PC-9 (cell line): ENCODE measurements around the gene C17orf113. TPM values are rescaled to one million over a fixed set of nuclear protein-coding genes. Genes with fewer than 3 reads are reported as not detected.

Source experiments
- BruUV-seq: library from RNA; stranded (reverse); fragments of 400-500 nt; replicated peaks from 2 replicates; lab custom pipeline; 2021; lab: Mats Ljungman, UMichigan
- CTCF ChIA-PET: fragments of 300-600 bp; sonication (Branson Sonifier 250); formaldehyde crosslinking; loops from one replicate; lab custom pipeline; 2022; ENCODE audit warnings: antibody characterized with exemption; lab: Charles Lee
- POLR2A ChIA-PET: fragments of 300-600 bp; sonication (Branson Sonifier 250); formaldehyde crosslinking; loops from one replicate; lab custom pipeline; 2022; ENCODE audit warnings: antibody characterized with exemption; ENCODE audit not compliant: unreplicated experiment; lab: Charles Lee
- DNase-seq, 2 experiments: peaks; one replicate each; pipeline versions ENCODE4 v3.0.0 to v3.0.0-alpha.2; 2015 to 2022; ENCODE audit warnings: mixed read lengths in 1 of 2
- H2AFZ ChIP-seq: fragments of 200-600 bp; sonication (generic); 2 replicates; pipeline ENCODE4 v1.8.1; 2017; ENCODE audit warnings: antibody characterized with exemption
- H3F3A ChIP-seq: fragments of 200-600 bp; sonication (generic); 2 replicates; pipeline ENCODE4 v1.8.1; 2017; ENCODE audit warnings: antibody characterized with exemption, mild to moderate bottlenecking, low read depth; ENCODE audit not compliant: insufficient read depth
- H3K27ac ChIP-seq: fragments of 200-600 bp; sonication (generic); 2 replicates; pipeline ENCODE4 v1.6.1; 2016; ENCODE audit warnings: mixed run types
- H3K27me3 ChIP-seq: fragments of 200-600 bp; sonication (generic); 2 replicates; pipeline ENCODE4 v1.6.1; 2016; ENCODE audit warnings: low read depth, mixed run types; ENCODE audit not compliant: insufficient read depth
- H3K36me3 ChIP-seq: fragments of 200-600 bp; sonication (generic); 2 replicates; pipeline ENCODE4 v1.6.1; 2016; ENCODE audit warnings: low read depth, mixed run types
- H3K4me1 ChIP-seq: fragments of 200-600 bp; sonication (generic); replicated peaks from 2 replicates; pipeline ENCODE4 v1.6.1; 2016; ENCODE audit warnings: mixed run types; ENCODE audit not compliant: insufficient read depth
- H3K4me2 ChIP-seq: fragments of 200-600 bp; sonication (generic); 2 replicates; pipeline ENCODE4 v1.6.1; 2017; ENCODE audit warnings: mixed run types
- H3K4me3 ChIP-seq: fragments of 200-600 bp; sonication (generic); 2 replicates; pipeline ENCODE4 v1.6.1; 2016; ENCODE audit warnings: mixed run types
- H3K79me2 ChIP-seq: fragments of 200-600 bp; sonication (generic); 2 replicates; pipeline ENCODE4 v1.6.1; 2017; ENCODE audit warnings: low read depth, mixed run types
- H3K9me2 ChIP-seq: fragments of 200-600 bp; sonication (generic); 2 replicates; pipeline ENCODE4 v1.8.1; 2017; ENCODE audit warnings: mild to moderate bottlenecking; ENCODE audit not compliant: insufficient read depth
- H3K9me3 ChIP-seq: fragments of 200-600 bp; sonication (generic); 2 replicates; pipeline ENCODE4 v1.8.1; 2016; ENCODE audit warnings: low read depth; ENCODE audit not compliant: insufficient read depth
- H4K20me1 ChIP-seq: fragments of 200-600 bp; sonication (generic); 2 replicates; pipeline ENCODE4 v1.8.1; 2017; ENCODE audit not compliant: insufficient read depth
- EZH2 ChIP-seq: fragments of 200-600 bp; sonication (generic); IDR thresholded peaks from 2 replicates; pipeline ENCODE4 v1.8.0; 2017; ENCODE audit warnings: antibody characterized with exemption, low read depth
- intact Hi-C: fragments of 100-400 bp; cut with micrococcal nuclease; formaldehyde crosslinking; loops from one replicate; pipeline ENCODE4 v1.10.0; 2022; ENCODE audit not compliant: unreplicated experiment
- total RNA-seq: library from RNA; stranded (reverse); gene quantifications from 2 replicates; pipeline ENCODE4 v1.2.3, GENCODE V29; 2021
- TF ChIP-seq, protein P1 (sequence below): fragments of 200-600 bp; sonication (generic); conservative IDR thresholded peaks from 2 replicates; pipeline ENCODE4 v1.6.1; 2017; ENCODE audit warnings: mixed run types, antibody characterized with exemption, mild to moderate bottlenecking, moderate library complexity

The C17orf113 gene
- total RNA-seq, 1 experiment from 2014 or later: 3.4 TPM

DNA sequence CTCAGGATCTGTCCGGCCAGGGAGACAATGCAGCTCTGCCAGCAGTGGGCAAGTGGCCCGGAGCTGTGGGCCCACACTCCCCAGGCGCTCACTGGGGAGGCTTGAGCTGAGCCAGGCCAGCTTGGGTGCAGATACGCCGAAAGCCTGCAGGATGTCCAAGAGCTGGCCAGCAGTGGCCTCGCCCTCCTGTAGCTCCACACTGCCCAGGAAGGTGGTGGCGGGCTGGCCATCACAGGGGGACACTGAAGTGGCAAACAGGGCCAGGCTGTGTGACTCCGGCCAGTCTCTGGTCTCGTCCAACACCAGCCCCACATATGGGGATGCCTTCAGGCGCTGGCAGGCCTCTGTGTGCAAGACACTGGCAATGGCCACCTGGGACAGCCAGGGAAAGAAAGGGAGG lies 9.6 kb downstream of the C17orf113 start:
- Histone ChIP-seq H4K20me1 (no peaks in the 10 kb centered on the region), H2AFZ (no peak overlapping the region), H3K9me2 (no peaks in the 10 kb centered on the region), H3F3A (no peaks in the 10 kb centered on the region), H3K9me3 (no peaks in the 10 kb centered on the region), H3K27ac (no peak overlapping the region), H3K79me2 (no peaks in the 10 kb centered on the region), H3K4me2 (no peak overlapping the region), H3K36me3 (no peaks in the 10 kb centered on the region), H3K4me3 (no peak overlapping the region), H3K4me1 (no peaks in the 10 kb centered on the region), H3K27me3 (no peaks in the 10 kb centered on the region)
- POLR2A ChIA-PET: interaction anchor here (0.6 kb wide), 1 partner anchor 776 kb away, joined by 8 read pairs; no protein-coding TSS in a partner anchor
- DNase-seq: no peak
- intact Hi-C loops: no loop called here
- TF ChIP-seq, protein P1, sequence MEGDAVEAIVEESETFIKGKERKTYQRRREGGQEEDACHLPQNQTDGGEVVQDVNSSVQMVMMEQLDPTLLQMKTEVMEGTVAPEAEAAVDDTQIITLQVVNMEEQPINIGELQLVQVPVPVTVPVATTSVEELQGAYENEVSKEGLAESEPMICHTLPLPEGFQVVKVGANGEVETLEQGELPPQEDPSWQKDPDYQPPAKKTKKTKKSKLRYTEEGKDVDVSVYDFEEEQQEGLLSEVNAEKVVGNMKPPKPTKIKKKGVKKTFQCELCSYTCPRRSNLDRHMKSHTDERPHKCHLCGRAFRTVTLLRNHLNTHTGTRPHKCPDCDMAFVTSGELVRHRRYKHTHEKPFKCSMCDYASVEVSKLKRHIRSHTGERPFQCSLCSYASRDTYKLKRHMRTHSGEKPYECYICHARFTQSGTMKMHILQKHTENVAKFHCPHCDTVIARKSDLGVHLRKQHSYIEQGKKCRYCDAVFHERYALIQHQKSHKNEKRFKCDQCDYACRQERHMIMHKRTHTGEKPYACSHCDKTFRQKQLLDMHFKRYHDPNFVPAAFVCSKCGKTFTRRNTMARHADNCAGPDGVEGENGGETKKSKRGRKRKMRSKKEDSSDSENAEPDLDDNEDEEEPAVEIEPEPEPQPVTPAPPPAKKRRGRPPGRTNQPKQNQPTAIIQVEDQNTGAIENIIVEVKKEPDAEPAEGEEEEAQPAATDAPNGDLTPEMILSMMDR: no peak
- TF ChIP-seq EZH2: no peak
- CTCF ChIA-PET: no interaction called here
- BruUV-seq: no TSS peak

DNA sequence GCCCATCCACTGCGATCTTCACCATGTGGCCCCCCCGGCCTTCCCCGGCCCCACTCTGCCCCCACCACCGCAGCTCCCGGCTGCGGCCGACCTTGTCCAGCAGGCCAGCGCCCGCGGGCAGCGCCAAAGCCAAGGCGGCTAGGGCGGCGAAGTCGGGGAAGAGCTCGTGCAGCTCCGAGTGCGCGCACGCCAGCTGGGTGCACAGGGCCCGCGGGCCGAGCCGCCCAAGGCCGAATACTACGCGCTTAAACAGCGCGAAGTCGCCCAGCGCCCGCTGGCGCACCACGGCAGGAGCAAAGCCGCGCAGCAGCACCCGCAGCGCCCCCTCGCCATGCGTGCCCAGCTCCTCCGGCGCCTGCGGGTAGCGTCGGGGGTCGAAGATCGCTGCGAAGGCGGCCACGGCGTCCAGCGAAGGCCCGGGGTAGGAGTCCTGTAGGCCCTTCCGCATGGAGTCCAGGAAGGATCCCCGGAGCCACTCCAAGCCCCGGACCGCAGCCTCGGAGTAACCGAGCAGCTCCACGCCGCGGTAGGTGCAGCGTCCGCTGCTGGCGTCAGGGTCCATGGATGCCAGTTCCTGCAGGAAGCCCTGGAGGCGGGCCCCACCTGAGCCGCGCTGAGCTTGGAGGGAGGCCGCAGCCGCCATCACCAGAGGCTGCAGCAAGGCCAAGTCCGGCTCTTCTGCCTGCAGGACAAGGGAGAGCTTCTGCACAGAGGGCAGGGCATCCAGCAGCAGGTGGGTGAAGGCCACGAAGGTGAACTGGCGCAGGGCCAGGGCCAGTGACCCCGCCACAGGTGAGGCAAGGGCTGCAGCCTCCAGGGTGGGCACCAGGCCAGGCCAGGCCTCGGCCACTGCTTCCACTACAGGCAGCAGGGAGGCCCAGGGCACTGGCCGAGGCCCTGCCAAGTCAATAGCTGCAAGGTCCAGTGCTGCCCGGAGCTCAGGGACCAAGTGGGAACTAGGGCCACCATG lies 10.3 kb downstream of the C17orf113 start:
- Histone ChIP-seq H3K9me3 (no peaks in the 10 kb centered on the region), H3K4me3 (no peak overlapping the region), H3K4me1 (no peaks in the 10 kb centered on the region), H3K4me2 (no peak overlapping the region), H3K9me2 (no peaks in the 10 kb centered on the region), H3K27ac (no peak overlapping the region), H4K20me1 (no peaks in the 10 kb centered on the region), H3K79me2 (no peaks in the 10 kb centered on the region), H3F3A (no peaks in the 10 kb centered on the region), H3K27me3 (no peaks in the 10 kb centered on the region), H3K36me3 (no peaks in the 10 kb centered on the region), H2AFZ (no peak overlapping the region)
- DNase-seq: no peak
- no TSS peak for BruUV-seq
- POLR2A ChIA-PET: no interaction called here
- no peak for TF ChIP-seq EZH2
- TF ChIP-seq, protein P1: no peak
- intact Hi-C loops: no loop called here
- CTCF ChIA-PET: no interaction called here

DNA sequence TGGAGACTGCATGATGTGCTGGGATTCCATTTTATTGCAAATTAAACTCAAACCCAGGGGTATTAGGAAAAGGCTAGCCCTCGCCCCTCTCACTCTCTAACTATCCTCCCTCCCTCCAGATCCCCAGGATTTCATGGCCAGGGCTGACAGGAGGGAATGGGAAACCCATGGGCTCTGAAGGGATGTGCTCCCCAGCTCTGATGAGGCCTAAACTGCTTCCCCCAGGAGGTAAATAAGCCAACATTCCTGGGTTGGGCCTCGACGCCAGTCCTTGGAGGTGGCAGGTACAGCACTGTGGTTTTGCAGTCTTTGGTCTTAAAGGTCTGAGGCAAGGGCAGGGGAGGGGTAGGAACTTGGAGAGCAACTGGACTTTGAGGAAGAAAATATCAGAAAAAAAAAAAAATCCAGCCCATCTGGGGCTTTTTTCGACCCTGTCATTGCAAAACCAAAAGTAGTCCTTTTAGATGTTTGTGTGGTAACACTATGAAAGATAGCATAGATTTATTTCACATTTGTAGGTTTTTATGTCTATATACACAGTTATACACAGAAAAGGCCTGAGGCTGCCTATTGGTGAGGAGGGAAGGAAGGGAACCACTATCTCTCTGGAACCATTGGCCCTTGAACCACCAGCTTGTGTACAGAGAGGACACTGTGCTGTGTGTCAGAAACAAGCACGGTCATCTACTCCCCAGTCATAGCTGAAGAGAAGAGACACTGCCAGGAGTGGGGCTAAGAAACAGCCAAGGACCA lies 12.0 kb downstream of the C17orf113 start:
- Histone ChIP-seq H3K4me1 (no peaks in the 10 kb centered on the region), H2AFZ (no peak overlapping the region), H3K4me3 (no peak overlapping the region), H3K27me3 (no peaks in the 10 kb centered on the region), H3K79me2 (no peaks in the 10 kb centered on the region), H3K9me3 (no peaks in the 10 kb centered on the region), H3K4me2 (no peak overlapping the region), H3F3A (no peaks in the 10 kb centered on the region), H3K9me2 (no peaks in the 10 kb centered on the region), H3K27ac (no peak overlapping the region), H3K36me3 (no peaks in the 10 kb centered on the region), H4K20me1 (no peaks in the 10 kb centered on the region)
- TF ChIP-seq EZH2: no peak
- TF ChIP-seq, protein P1: no peak
- POLR2A ChIA-PET: no interaction called here
- CTCF ChIA-PET: no interaction called here
- no peak for DNase-seq
- BruUV-seq: no TSS peak
- intact Hi-C loops: no loop called here
